Lower lobe of right lung (tissue), 2 donors: Measurements from ENCODE around the gene GPR37L1. TPM values are rescaled to one million over a fixed set of nuclear protein-coding genes. Genes with fewer than 3 reads are reported as not detected.
"Not testable (repeated sequence)": the region's sequence is repeated elsewhere in the genome, so short reads cannot be mapped to it uniquely, and the experiment has no call there.

Experiments used
- ATAC-seq, 2 donors: fragments of 200-7000 bp; cut with Tn5 transposase; one replicate each; pipeline ENCODE4 v1.9.1; 2020 to 2022; ENCODE audit warnings: mild to moderate bottlenecking in 2 of 2, moderate library complexity in 2 of 2
- DNase-seq: peaks from one replicate; pipeline ENCODE4 v3.0.0-alpha.2; 2020
- H3K27ac ChIP-seq: fragments of 200-600 bp; one replicate; pipeline ENCODE4 v1.8.0; 2022
- H3K27me3 ChIP-seq: fragments of 200-600 bp; one replicate; pipeline ENCODE4 v1.8.0; 2022; ENCODE audit warnings: low read depth
- H3K36me3 ChIP-seq: fragments of 200-600 bp; one replicate; pipeline ENCODE4 v1.8.0; 2022; ENCODE audit warnings: mild to moderate bottlenecking
- H3K4me1 ChIP-seq: fragments of 200-600 bp; one replicate; pipeline ENCODE4 v1.8.0; 2022
- H3K4me3 ChIP-seq: fragments of 200-600 bp; one replicate; pipeline ENCODE4 v1.8.0; 2022; ENCODE audit warnings: mild to moderate bottlenecking
- H3K9me3 ChIP-seq: fragments of 200-600 bp; one replicate; pipeline ENCODE4 v1.8.0; 2022
- intact Hi-C: fragments of 100-400 bp; cut with DNase I; formaldehyde crosslinking; loops from one replicate; pipeline ENCODE4 v1.11.0; 2022
- total RNA-seq: library from RNA; stranded (reverse); fragmentation: NEBNext Ultra II Directional; extraction: Animal tissue kit (Norgen Biotek cat#: 25700); gene quantifications from one replicate; pipeline ENCODE4 v1.2.1, GENCODE V29; 2021
- TF ChIP-seq, protein P1 (sequence below): fragments of 200-600 bp; IDR thresholded peaks from one replicate; pipeline ENCODE4 v1.8.0; 2022; ENCODE audit warnings: antibody characterized with exemption, mild to moderate bottlenecking
- donor health status: DM: no; HTN: yes; CAD: no; lungs with severe emphysema.

The GPR37L1 gene
- total RNA-seq, 1 donor from 2014 or later = 0.06 TPM

DNA sequence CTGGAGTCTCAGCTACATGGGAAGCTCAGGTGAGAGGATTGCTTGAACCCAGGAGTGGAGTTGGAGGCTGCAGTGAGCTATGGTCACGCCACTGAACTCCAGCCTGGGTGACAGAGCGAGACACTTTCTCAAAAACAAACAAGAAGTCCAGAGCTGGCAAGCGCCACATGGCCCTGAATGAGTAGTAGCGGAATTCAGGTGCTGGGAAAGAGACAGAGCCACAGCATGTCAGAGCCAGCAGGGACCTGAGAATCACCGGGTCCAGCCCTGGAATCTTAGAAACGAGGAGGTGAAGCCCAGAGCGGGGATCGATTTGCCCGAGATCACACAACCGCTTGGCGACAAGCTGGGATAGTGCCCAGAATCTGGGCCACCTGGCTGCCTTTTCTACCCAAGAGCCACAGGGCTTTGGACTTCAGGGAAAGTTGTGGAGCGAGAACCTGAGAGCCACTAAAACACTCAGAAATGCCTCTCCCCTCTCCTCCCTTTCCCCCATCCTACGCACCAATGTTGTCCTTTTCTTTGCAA, 12.0 kb downstream of the GPR37L1 start:
- TF ChIP-seq, protein P1, sequence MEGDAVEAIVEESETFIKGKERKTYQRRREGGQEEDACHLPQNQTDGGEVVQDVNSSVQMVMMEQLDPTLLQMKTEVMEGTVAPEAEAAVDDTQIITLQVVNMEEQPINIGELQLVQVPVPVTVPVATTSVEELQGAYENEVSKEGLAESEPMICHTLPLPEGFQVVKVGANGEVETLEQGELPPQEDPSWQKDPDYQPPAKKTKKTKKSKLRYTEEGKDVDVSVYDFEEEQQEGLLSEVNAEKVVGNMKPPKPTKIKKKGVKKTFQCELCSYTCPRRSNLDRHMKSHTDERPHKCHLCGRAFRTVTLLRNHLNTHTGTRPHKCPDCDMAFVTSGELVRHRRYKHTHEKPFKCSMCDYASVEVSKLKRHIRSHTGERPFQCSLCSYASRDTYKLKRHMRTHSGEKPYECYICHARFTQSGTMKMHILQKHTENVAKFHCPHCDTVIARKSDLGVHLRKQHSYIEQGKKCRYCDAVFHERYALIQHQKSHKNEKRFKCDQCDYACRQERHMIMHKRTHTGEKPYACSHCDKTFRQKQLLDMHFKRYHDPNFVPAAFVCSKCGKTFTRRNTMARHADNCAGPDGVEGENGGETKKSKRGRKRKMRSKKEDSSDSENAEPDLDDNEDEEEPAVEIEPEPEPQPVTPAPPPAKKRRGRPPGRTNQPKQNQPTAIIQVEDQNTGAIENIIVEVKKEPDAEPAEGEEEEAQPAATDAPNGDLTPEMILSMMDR = no peak
- H3K27ac ChIP-seq = peak overlapping the region; percentile 46
- peaks cover 72% of the 10 kb centered on the region for H3K36me3 ChIP-seq
- no peak for DNase-seq
- ATAC-seq = no peak
- intact Hi-C loops = no loop called here
- no peaks in the 10 kb centered on the region for H3K27me3 ChIP-seq
- no peaks in the 10 kb centered on the region for H3K9me3 ChIP-seq
- no peak overlapping the region for H3K4me3 ChIP-seq
- peaks cover 39% of the 10 kb centered on the region for H3K4me1 ChIP-seq

DNA sequence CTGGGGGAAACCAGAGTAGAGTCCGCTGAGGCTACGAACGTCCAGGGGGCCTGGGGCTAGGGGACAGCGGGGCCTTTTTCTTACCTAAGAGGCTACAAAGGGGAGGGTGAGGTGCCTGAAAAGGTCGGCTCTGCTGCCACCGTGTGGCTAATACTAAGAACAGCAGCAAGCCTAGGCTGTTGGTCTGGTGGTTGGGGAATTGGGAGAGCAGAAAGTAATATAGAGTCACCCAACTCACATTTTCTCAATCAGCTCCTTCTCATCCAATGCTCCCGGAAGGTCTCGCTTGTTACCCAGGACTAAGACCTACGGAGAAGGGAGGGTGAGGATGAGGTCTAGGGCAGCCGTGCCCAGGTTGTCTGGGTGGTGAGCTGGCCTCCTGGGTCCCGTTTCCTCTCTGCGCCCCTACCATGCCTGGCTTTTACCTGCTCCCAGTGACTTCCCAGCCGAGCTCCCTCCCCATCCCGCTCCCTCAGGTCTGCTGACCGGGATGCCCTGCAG, 12.6 kb downstream of the GPR37L1 start:
- peak overlapping the region; percentile 46 for H3K27ac ChIP-seq
- TF ChIP-seq, protein P1 = peak; percentile 87
- H3K4me1 ChIP-seq = peaks cover 39% of the 10 kb centered on the region
- H3K9me3 ChIP-seq = no peaks in the 10 kb centered on the region
- no peaks in the 10 kb centered on the region for H3K27me3 ChIP-seq
- ATAC-seq (peak; percentile 71 to 72), DNase-seq (peak; percentile 60)
- intact Hi-C loops = no loop called here
- H3K36me3 ChIP-seq = peaks cover 74% of the 10 kb centered on the region
- no peak overlapping the region for H3K4me3 ChIP-seq

DNA sequence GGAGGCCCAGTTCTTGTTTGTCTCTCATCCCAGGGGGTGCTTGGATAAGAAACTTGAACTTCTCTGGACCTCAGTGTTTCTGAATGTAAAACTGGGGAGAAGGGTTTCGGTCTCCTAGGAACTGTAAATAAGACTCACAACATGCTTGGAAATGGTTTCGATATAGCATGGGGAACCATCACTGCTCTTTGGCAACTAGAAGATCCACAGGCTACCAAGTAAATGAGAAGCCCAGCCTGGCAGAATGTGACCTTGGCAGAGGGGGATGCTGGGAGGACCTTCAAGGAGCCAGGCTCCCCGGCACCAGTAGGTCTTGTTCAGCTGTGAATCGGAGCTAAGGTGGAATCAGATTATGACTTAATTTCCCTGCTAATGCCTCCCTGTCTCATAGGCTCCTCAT, 18.1 kb downstream of the GPR37L1 start:
- Histone ChIP-seq H3K27ac (peak overlapping the region; percentile 11), H3K9me3 (no peaks in the 10 kb centered on the region), H3K36me3 (peaks cover 40% of the 10 kb centered on the region), H3K4me1 (peaks cover 38% of the 10 kb centered on the region), H3K4me3 (no peak overlapping the region), H3K27me3 (no peaks in the 10 kb centered on the region)
- TF ChIP-seq, protein P1 = no peak
- ATAC-seq = no peak
- no peak for DNase-seq
- intact Hi-C loops = no loop called here

DNA sequence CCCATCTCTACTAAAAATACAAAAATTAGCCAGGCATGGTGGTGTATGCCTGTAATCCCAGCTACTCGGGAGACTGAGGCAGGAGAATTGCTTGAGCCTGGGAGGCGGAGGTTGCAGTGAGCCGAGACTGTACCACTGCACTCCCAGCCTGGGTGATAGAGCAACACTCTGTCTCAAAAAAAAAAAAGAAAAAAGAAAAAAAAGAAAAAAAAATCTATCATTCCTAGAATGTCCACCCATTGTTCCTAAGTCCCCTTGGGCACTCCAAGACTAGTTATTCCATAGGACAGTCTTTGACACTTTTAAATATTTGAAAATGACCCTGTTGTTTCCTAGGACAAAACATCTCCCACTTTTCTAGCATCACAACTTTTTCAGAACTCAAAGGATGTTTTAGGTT, 18.8 kb downstream of the GPR37L1 start:
- ATAC-seq = not testable (repeated sequence)

DNA sequence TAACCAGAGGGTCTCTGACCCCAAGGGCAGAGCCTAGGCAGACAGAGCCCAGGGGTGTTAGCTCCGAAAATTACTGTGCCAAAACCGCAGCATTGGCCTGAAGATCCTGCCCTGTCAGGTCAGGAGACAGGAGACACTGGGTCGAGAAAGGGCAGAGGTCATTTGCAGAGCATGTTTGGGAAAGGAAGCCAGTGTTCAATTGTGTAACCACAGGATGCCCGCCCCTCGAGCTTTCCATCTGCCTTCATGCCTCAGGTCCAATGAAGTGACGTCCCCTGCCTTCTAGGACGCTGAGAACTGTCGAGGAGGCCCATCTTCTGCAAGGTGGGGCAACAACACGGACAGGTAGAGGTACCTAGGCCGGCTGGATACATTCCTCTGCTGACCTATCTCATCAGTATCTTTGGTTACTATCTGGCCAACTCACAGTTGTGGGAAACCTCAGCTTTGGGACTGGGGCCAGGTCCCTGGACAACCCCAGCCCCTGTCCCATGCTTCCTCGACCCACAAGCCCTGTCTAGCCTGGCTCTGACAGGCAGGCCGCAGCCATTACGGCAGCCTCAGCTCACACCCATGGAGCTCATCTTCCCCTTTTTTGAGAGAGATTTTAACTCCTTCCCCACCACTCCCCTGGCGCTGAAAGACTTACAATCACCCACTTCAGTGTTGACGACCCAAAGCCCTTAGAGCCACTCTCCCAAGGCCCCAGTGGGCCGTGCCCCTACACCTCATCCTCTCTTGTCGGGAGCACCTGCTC, 20.5 kb downstream of the GPR37L1 start:
- Histone ChIP-seq H3K4me1 (peaks cover 38% of the 10 kb centered on the region), H3K9me3 (no peaks in the 10 kb centered on the region), H3K4me3 (peak overlapping the region; percentile 92), H3K27me3 (no peaks in the 10 kb centered on the region), H3K27ac (peak overlapping the region; percentile 94), H3K36me3 (peaks cover 17% of the 10 kb centered on the region)
- TF ChIP-seq, protein P1 = no peak
- ATAC-seq (peak; percentile 64 to 75), DNase-seq (peak; percentile 69)
- intact Hi-C loops = no loop called here

More for the DNA sequence above, 18.8 kb downstream of the GPR37L1 start:
- DNase-seq, H3K4me3 ChIP-seq, H3K9me3 ChIP-seq, H3K27me3 ChIP-seq, intact Hi-C loops, H3K27ac ChIP-seq: not testable (repeated sequence)
- H3K36me3 ChIP-seq = peaks cover 34% of the 10 kb centered on the region
- peaks cover 38% of the 10 kb centered on the region for H3K4me1 ChIP-seq

DNA sequence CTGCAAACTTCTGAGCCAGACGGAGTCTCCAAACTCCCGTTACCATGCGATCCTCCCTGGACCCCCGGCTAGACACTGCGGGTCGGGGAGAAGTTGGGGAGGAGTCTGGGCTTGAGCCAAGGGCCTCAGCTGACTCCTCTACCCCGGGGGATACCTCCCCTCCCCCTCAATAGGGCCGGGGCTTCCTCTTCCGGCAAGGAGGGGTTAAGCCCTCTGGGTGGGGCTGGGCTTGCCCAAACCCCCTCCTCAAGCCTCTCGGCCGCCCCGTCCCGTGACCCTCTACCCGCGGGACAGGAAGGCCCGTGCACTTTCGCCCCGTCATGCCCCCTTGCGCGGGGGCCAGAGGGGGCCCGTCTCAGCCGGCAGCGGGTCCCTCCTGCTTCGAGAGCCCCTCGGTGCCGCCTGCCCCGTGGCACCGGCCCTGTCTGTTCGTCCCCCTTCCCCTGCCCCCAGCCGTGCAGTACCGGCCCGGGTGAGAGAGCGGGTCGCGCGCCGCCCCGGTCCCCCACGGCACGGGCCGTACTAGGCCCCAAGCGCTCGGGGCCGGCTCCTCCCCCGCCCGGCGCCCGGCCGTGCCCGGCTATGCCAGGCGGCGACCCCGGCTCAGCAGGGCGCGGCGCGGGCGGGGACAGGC, 21.2 kb downstream of the GPR37L1 start:
- intact Hi-C loops = no loop called here
- ATAC-seq (peak; percentile 76 to 79), DNase-seq (peak; percentile 75)
- peak overlapping the region; percentile 94 for H3K27ac ChIP-seq
- H3K9me3 ChIP-seq = no peaks in the 10 kb centered on the region
- H3K27me3 ChIP-seq = no peaks in the 10 kb centered on the region
- peaks cover 38% of the 10 kb centered on the region for H3K4me1 ChIP-seq
- TF ChIP-seq, protein P1 = no peak
- peak overlapping the region; percentile 92 for H3K4me3 ChIP-seq
- H3K36me3 ChIP-seq = peaks cover 10% of the 10 kb centered on the region
